ENCODE measurements around the gene ANKAR. TPM values are rescaled to one million over a fixed set of nuclear protein-coding genes. Genes with fewer than 3 reads are reported as not detected.
"Not testable (repeated sequence)": the region's sequence is repeated elsewhere in the genome, so short reads cannot be mapped to it uniquely, and the experiment has no call there.

Gene ANKAR
- total and polyA plus RNA-seq, 12 donors: 2.4 to 17.2 (median 6.0) TPM

DNA sequence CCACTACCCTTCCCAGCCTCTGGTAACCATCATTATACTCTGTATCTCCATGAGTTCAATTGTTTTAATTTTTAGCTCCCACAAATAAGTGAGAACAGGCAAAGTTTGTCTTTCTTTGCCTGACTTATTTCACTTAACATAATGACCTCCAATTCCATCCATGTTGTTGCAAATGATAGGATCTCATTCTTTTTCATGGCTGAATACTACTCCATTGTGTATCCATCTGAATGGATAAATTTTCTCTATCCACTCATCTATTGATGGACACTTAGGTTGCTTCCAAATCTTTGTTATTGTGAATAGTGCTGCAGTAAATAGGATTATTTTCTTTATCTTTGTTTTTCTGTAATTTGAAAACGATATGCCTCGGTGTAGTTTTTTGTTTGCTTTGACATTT, 26.2 kb downstream of the ANKAR start:
- intact Hi-C loops (cut with DNase I): no loop called here
- Histone ChIP-seq H3K4me3 (no peak overlapping the region), H3K27me3 (no peaks in the 10 kb centered on the region), H3K4me1 (replicated peaks in 1 of 2) (peaks cover 0 to 5% of the 10 kb centered on the region in 2 donors), H3K9me3 (replicated peaks in 1 of 3) (no peaks in the 10 kb centered on the region), H3K36me3 (replicated peaks in 1 of 2) (no peaks in the 10 kb centered on the region), H3K27ac (no peak overlapping the region)
- 47 to 51% (median 48%) methylated on average over 2 of the region's 2 CpGs for WGBS, 4 donors
- no peak for TF ChIP-seq POLR2A (IDR thresholded peaks at IDR 0.05)
- TF ChIP-seq, protein P1, sequence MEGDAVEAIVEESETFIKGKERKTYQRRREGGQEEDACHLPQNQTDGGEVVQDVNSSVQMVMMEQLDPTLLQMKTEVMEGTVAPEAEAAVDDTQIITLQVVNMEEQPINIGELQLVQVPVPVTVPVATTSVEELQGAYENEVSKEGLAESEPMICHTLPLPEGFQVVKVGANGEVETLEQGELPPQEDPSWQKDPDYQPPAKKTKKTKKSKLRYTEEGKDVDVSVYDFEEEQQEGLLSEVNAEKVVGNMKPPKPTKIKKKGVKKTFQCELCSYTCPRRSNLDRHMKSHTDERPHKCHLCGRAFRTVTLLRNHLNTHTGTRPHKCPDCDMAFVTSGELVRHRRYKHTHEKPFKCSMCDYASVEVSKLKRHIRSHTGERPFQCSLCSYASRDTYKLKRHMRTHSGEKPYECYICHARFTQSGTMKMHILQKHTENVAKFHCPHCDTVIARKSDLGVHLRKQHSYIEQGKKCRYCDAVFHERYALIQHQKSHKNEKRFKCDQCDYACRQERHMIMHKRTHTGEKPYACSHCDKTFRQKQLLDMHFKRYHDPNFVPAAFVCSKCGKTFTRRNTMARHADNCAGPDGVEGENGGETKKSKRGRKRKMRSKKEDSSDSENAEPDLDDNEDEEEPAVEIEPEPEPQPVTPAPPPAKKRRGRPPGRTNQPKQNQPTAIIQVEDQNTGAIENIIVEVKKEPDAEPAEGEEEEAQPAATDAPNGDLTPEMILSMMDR (IDR thresholded peaks at IDR 0.05): no peak
- DNase-seq: no peak

DNA sequence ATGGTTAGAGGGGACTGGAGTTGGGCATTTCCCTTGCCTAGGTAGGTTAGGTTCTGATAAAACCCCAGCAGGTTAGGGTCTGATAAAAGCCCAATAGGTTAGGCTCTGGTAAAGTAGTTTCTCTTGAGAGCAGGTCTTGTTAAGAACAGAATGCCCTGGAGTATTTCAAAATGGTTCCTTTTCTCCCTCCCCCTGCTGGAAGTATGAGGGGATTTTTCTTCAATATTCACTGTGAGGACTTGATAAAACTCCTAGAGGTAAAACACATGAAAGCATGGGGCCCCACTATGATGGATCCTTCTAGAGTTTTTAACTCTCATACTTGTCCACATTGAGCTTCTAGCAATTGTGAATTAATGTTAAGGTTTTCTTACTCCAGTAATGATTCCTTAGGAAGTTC, 27.6 kb downstream of the ANKAR start:
- H3K4me1 ChIP-seq (replicated peaks in 1 of 2): peaks cover 0 to 5% of the 10 kb centered on the region in 2 donors
- H3K4me3 ChIP-seq: no peak overlapping the region
- H3K27me3 ChIP-seq: no peaks in the 10 kb centered on the region
- H3K9me3 ChIP-seq (replicated peaks in 1 of 3): no peaks in the 10 kb centered on the region
- no peak overlapping the region for H3K27ac ChIP-seq
- DNase-seq: no peak
- TF ChIP-seq, protein P1 (IDR thresholded peaks at IDR 0.05): no peak
- no peak for TF ChIP-seq POLR2A (IDR thresholded peaks at IDR 0.05)
- intact Hi-C loops (cut with DNase I): no loop called here
- no peaks in the 10 kb centered on the region for H3K36me3 ChIP-seq (replicated peaks in 1 of 2)

DNA sequence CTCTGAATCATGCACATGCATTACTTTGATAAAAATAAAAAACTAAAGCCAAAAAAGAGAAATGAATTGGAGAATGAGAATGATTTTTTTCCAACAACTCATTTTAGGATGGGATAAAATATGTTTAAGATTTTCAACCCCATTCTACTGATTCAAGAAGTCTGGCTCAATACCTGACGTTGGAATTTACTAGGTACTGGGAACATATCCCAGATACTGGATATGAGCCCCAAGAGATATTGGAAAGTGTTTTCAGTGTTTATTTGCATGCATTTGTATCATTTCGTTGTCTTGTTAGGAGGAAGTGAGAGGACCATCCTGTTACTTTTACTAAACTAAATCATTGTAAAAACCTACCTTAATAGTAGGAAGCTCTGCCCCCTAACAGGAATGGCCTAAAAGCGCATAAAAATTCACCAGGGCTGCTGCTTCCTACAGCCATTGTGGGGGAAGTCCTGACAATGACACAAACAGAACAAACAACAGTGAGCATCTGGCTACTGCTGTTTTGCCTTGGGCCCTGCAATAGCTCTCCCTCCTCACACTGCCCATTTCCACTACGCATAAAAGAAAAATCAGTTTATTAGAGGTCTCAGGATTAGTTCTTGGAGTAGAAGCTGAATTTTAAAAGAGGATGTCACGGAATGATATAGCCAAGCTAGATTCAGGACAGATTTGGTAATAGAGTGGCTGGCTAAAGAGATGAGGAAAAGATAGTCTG, 35.2 kb downstream of the ANKAR start:
- Histone ChIP-seq H3K9me3 (replicated peaks in 1 of 3) (no peaks in the 10 kb centered on the region), H3K4me3 (no peak overlapping the region), H3K4me1 (replicated peaks in 1 of 2) (no peaks in the 10 kb centered on the region), H3K27me3 (no peaks in the 10 kb centered on the region), H3K36me3 (replicated peaks in 1 of 2) (no peaks in the 10 kb centered on the region), H3K27ac (no peak overlapping the region)
- no peak for TF ChIP-seq POLR2A (IDR thresholded peaks at IDR 0.05)
- TF ChIP-seq, protein P1 (IDR thresholded peaks at IDR 0.05): no peak
- no peak for DNase-seq
- 91 to 97% (median 92%) methylated on average over 5 of the region's 5 CpGs for WGBS, 4 donors
- intact Hi-C loops (cut with DNase I): no loop called here

DNA sequence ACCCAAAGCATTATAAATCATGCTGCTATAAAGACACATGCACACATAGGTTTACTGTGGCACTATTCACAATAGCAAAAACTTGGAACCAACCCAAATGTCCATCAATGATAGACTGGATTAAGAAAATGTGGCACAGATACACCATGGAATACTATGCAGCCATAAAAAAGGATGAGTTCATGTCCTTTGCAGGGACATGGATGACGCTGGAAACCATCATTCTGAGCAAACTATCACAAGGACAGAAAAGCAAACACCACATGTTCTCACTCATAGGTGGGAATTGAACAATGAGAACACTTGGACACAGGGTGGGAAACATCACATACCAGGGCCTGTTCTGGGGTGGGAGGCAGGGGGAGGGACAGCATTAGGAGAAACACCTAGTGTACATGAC, 43.1 kb downstream of the ANKAR start:
- H3K9me3 ChIP-seq (replicated peaks in 1 of 3); H3K4me1 ChIP-seq (replicated peaks in 1 of 2); H3K27me3 ChIP-seq; H3K4me3 ChIP-seq; H3K36me3 ChIP-seq (replicated peaks in 1 of 2); intact Hi-C loops (cut with DNase I); H3K27ac ChIP-seq; DNase-seq: not testable (repeated sequence)
- 80 to 94% (median 87%) methylated on average over 1 of the region's 1 CpG for WGBS, 4 donors

DNA sequence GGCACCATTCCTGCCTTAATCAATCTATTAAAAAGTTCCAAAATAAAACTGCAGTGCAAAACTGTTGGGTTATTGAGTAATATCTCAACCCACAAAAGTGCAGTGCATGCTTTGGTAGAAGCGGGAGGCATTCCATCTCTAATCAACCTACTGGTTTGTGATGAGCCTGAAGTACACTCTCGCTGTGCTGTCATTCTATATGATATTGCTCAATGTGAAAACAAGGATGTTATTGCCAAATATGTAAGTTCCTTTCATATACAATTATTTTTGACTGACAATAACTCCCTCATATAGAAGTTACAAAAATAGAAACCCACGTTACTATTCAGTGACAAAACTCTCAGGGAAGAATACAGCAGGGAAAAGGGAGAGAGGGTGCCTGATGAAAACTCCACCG, 45.1 kb downstream of the ANKAR start:
- DNase-seq: no peak
- Histone ChIP-seq H3K27ac (no peak overlapping the region), H3K4me1 (replicated peaks in 1 of 2) (no peaks in the 10 kb centered on the region), H3K9me3 (replicated peaks in 1 of 3) (no peaks in the 10 kb centered on the region), H3K27me3 (no peaks in the 10 kb centered on the region), H3K36me3 (replicated peaks in 1 of 2) (no peaks in the 10 kb centered on the region), H3K4me3 (no peak overlapping the region)
- TF ChIP-seq POLR2A (IDR thresholded peaks at IDR 0.05): no peak
- TF ChIP-seq, protein P1 (IDR thresholded peaks at IDR 0.05): no peak
- intact Hi-C loops (cut with DNase I): no loop called here
- 88 to 93% (median 91%) methylated on average over 4 of the region's 4 CpGs for WGBS, 4 donors
